T-helper 1 cell (primary cell): Measurements from ENCODE around the gene TRIM67.

Experiments
- DNase-seq, 5 donors: peaks; one replicate each; pipeline ENCODE4 v3.0.0-alpha.2; 2012 to 2020

TRIM67 gene

GRCh38 chr1:231236208-231236591, 74.3 kb downstream of the TRIM67 start:
- no peak for DNase-seq

DNA sequence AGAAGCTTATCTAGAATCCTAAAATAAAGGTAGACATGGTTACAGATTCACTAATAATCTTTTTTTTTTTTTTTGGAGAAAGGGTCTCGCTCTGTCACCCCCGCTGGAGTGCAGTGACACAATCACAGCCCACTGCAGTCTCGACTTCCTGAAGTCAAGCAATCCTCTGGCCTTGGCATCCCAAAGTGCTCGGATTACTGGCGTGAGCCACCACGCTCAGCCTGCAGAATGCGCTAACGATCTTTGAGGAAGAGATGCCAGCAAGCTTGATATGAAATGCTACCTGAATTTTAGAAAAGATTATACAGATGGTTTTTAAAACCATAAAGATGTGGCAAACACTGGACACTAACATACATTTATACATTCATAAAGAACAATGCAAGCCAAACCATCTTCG, 75.1 kb downstream of the TRIM67 start:
- no peak for DNase-seq

DNA sequence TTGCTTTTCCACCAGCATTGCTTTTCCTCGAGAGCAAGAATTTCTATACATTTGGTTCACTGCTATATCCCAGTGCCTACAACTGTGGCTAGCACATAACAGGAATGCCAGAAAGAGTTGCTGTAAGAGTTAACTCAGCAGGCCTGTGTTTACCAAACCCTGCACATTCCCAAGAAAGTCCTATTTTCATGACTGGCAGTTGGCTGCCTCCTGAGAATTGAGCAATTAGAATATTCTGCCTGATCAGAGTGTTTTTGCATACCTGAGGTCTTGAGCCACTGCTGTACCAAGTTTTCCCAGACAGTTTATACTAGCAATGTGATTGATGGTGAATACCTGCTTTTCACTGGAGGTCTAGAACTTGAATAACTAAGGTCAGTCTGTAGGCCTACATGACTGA, 76.4 kb downstream of the TRIM67 start:
- DNase-seq, result no peak

DNA sequence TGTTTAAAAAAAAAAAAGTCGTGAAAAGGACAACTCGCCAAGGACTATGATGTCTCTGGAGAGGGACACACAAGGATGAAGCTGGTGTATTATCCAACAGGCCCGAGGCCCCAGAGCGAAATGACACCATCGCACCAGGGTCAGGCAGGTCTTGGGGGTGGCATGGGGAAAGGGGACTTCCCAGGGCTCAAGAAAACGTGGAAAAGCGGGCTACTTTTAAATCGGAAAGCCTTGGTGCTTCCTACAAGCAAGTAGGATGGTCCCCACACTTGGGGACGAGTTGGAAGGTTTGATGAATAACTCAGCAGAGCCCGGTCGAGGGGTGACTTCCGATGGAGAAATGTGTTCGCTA, 78.6 kb downstream of the TRIM67 start:
- DNase-seq, result peak in 1 of 5 donors; percentile 3

- peak; percentile 81 to 90 (median 87) for DNase-seq
Measured at GRCh38 chr1:231240883-231241735, 79.3 kb downstream of the TRIM67 start, which contains the start of gene GNPAT. Gene GNPAT (plus strand): TSS chr1:231241212. CDS start chr1:231241379, 167 bp downstream.

DNA sequence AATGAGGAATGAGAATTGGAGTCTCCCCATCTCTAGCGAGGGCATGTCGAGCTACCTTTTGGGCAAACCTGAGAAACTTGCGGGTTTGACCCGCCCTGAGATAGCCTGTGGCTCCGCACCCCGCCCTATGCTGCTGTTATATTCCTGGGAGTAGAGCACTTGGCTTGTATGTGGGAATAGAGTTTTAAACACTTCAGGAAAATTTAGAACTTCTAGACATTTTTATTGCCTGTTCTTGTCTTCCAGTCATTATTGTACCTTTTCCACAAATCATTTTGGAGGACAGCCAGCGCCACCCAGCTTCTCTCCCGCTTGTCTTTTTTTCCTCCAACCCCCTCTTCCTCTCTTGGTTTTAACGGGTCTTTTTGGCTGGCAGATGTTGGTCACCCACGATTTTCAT, 79.9 kb downstream of the TRIM67 start:
- DNase-seq, result peak in 1 of 5 donors; percentile 8

GRCh38 chr1:231242516-231243198, 80.8 kb downstream of the TRIM67 start:
- DNase-seq, result peak in 1 of 5 donors; percentile 4

DNA sequence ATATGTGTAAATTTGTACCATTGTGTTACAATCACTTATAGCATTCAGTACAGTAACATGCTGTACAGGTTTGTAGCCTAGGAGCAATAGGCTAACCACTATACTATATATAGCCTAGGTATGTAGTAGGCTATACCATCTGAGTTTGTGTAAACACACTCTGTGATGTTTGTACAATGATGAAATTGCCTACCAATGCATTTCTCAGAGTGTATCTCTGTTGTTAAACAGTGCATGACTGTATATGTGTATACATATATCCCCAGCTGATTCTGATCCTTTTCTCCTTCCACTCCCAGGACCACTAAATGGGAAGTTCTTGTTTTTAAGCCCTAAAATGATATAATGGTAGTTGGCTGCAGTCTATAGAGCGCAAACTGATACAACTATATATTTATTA, 86.9 kb downstream of the TRIM67 start:
- DNase-seq, result no peak

DNA sequence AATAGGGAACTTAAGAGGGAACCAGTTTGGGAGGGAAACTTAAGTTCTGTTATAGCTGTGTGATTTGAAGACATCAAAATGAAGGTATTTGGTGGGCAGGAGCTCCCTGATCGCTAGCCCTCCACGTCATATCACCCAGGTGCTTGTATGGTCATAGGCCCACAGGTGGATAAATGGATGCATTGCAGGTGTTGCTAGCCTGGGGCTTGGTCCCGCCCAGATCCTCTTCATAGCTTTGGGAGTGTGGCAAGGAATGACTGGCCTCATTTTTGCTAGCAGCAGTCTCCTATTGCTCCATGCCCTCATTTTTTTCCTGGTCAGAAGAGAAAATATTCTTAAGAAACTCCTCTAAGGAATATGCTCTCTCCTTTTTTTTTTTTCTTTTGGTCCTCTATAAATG, 90.5 kb downstream of the TRIM67 start:
- DNase-seq, result no peak

DNA sequence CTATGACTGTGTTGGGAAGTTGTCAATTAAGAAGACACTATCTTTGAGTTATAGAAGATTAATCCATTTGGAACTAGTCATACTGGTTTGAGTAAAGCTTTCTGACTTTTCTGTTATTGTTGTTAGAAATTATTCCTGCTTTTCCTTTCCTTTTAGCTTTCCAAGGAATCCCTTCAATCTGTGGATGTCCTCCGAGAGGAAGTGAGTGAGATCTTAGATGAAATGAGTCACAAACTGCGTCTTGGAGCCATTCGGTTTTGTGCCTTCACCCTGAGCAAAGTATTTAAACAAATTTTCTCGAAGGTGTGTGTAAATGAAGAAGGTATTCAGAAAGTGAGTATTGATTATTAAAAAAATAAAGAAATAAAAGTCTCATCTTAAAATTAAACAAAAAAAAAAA, 98.5 kb downstream of the TRIM67 start:
- no peak for DNase-seq

DNA sequence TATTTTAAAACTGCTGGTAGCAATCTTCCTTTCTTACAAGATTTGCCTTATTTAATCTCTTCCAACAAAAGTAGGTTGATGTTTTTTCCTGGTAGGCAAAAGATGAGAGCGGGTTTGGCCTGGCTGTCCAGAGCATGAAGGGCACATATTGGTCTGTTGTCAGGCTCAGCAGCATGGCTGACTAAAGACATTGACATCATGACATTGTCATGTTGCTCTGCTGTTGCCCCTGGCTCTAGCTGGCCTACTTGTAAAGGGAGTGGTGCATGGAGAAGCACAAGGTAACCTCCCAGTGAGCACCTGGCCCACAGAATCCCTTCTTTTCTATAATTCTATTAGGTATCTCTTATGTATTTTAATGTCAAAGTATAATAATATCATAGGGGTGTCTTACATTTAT, 102.8 kb downstream of the TRIM67 start:
- no peak for DNase-seq

- DNase-seq, result no peak
Measured at GRCh38 chr1:231265379-231265778, 103.5 kb downstream of the TRIM67 start.

DNA sequence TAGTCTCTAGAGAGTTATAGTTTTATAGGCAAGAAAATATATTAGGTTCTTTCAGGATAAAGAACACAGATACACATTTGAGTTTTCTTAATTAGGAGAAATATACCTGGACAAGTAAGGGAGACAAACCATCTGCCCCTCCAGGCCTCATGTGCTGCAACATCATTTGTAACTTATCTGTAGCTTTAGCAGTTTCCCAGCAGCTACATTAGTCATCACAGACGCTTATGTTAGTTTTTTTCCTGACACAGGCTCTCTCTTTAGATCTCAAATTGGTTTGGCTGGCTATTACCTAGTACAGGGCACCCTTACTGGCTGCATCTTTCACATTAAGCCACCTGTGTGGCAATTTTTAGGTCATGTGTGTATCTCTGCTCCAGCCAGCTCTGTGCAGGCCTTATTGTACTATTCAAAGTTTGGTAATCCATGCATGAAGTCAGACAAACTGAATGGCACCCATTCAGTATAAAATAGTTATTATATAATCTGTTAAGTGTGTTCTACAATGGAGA, 105.0 kb downstream of the TRIM67 start:
- no peak for DNase-seq
